ENCODE data around the gene DNASE1.

DNASE1 gene

DNA sequence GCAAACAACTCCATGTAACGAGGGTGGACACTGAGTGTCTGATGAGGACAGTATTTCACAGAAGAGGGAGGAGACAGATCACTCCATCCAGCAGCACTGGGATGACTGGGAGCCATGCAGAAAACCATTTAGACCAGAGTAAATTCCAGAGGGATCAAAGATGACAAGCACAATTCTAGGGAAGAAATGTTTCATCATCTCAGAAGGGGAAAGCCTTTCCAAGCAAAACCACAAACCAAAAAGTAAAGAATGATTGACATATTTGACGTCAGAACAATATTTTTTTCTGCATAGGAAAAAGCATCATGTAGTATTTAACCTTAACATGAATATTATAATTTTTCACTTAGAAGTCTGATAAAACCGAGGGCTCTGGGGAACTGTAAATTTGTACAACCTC is 4.8 kb downstream of the DNASE1 start:
- DNase-seq (ENCODE audit: low read depth), result no peak
- TF ChIP-seq POLR2A (IDR thresholded peaks at IDR 0.05; ENCODE audit: extremely low read depth, insufficient read length), result no peak
- TF ChIP-seq, protein P1, sequence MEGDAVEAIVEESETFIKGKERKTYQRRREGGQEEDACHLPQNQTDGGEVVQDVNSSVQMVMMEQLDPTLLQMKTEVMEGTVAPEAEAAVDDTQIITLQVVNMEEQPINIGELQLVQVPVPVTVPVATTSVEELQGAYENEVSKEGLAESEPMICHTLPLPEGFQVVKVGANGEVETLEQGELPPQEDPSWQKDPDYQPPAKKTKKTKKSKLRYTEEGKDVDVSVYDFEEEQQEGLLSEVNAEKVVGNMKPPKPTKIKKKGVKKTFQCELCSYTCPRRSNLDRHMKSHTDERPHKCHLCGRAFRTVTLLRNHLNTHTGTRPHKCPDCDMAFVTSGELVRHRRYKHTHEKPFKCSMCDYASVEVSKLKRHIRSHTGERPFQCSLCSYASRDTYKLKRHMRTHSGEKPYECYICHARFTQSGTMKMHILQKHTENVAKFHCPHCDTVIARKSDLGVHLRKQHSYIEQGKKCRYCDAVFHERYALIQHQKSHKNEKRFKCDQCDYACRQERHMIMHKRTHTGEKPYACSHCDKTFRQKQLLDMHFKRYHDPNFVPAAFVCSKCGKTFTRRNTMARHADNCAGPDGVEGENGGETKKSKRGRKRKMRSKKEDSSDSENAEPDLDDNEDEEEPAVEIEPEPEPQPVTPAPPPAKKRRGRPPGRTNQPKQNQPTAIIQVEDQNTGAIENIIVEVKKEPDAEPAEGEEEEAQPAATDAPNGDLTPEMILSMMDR (IDR thresholded peaks at IDR 0.05; ENCODE audit: low read depth, low read length), result no peak
- TF ChIP-seq, protein P2, sequence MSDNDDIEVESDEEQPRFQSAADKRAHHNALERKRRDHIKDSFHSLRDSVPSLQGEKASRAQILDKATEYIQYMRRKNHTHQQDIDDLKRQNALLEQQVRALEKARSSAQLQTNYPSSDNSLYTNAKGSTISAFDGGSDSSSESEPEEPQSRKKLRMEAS (IDR thresholded peaks at IDR 0.05; ENCODE audit: low read depth, low read length), result no peak
- no peak for TF ChIP-seq MYC (IDR thresholded peaks at IDR 0.05; ENCODE audit: low read depth, low read length)
- no peak overlapping the region for H3K4me3 ChIP-seq (ENCODE audit: low read depth, low read length)

DNA sequence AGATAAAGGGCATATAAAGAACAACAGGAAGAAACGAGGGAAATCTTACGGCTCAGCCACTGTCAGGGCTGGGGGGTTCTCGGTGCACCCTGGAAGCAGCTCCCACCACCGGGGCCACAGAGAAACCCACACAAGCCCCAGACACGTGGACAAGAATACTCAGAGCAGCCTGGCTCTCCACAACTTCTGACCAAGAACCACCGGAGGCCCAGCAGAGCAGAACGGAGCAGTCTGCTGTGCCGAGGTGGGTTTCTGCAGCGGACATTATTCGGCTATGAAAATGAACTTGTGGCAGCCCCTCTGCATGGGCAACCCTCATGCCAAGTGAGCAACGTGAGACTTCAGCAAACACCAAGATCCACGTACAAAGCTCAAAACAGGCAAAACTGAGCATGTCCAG is 6.8 kb downstream of the DNASE1 start:
- no peak for DNase-seq (ENCODE audit: low read depth)
- H3K4me3 ChIP-seq (ENCODE audit: low read depth, low read length), result no peak overlapping the region
- TF ChIP-seq, protein P2 (IDR thresholded peaks at IDR 0.05; ENCODE audit: low read depth, low read length), result no peak
- TF ChIP-seq, protein P1 (IDR thresholded peaks at IDR 0.05; ENCODE audit: low read depth, low read length), result no peak
- TF ChIP-seq MYC (IDR thresholded peaks at IDR 0.05; ENCODE audit: low read depth, low read length) (no peak), POLR2A (IDR thresholded peaks at IDR 0.05; ENCODE audit: extremely low read depth, insufficient read length) (no peak)

DNA sequence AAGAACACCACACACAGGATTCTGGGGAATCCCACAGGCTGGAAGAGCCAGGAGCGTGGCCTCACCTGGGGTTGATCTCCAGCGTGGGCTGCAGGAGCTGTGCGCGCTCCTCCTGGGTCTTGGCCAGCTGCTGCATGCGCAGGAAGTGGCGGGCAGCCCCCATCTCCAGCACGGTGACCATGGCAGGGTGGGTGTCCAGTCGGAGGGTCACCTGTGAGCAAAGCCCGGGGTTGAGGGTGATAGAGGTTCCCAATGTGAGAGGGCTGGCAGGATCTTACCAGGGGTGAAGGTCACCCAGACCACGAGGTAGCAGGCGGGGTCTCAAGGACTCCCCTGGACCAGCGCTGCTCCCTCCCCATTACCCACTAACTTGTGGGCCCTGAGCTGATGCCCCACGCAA is 7.4 kb downstream of the DNASE1 start:
- no peak overlapping the region for H3K4me3 ChIP-seq (ENCODE audit: low read depth, low read length)
- DNase-seq (ENCODE audit: low read depth), result no peak
- TF ChIP-seq, protein P2 (IDR thresholded peaks at IDR 0.05; ENCODE audit: low read depth, low read length), result no peak
- TF ChIP-seq MYC (IDR thresholded peaks at IDR 0.05; ENCODE audit: low read depth, low read length), result no peak
- TF ChIP-seq POLR2A (IDR thresholded peaks at IDR 0.05; ENCODE audit: extremely low read depth, insufficient read length), result no peak
- TF ChIP-seq, protein P1 (IDR thresholded peaks at IDR 0.05; ENCODE audit: low read depth, low read length), result no peak

DNA sequence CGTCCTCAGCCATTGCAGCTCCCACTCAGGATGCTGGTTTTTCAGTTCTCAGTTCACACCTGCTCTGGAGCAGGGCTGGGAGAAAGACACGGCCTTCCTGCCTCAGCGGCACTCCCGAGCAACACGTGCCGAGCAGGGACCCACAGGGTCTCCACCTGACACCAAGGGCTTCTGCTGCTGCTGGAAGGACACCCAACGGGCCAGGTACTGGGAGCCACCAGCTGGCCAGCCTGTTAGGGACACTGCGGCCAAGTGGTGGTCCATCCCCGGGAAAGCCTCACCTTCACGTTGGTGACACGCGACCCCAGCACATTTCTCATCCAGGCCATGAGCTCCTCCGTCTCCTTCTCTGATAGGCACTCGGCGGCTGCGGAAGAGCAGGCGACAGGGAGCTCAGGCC is 8.1 kb downstream of the DNASE1 start:
- TF ChIP-seq, protein P2 (IDR thresholded peaks at IDR 0.05; ENCODE audit: low read depth, low read length), result no peak
- TF ChIP-seq, protein P1 (IDR thresholded peaks at IDR 0.05; ENCODE audit: low read depth, low read length), result no peak
- TF ChIP-seq MYC (IDR thresholded peaks at IDR 0.05; ENCODE audit: low read depth, low read length) (no peak), POLR2A (IDR thresholded peaks at IDR 0.05; ENCODE audit: extremely low read depth, insufficient read length) (no peak)
- H3K4me3 ChIP-seq (ENCODE audit: low read depth, low read length), result no peak overlapping the region
- DNase-seq (ENCODE audit: low read depth), result no peak

DNA sequence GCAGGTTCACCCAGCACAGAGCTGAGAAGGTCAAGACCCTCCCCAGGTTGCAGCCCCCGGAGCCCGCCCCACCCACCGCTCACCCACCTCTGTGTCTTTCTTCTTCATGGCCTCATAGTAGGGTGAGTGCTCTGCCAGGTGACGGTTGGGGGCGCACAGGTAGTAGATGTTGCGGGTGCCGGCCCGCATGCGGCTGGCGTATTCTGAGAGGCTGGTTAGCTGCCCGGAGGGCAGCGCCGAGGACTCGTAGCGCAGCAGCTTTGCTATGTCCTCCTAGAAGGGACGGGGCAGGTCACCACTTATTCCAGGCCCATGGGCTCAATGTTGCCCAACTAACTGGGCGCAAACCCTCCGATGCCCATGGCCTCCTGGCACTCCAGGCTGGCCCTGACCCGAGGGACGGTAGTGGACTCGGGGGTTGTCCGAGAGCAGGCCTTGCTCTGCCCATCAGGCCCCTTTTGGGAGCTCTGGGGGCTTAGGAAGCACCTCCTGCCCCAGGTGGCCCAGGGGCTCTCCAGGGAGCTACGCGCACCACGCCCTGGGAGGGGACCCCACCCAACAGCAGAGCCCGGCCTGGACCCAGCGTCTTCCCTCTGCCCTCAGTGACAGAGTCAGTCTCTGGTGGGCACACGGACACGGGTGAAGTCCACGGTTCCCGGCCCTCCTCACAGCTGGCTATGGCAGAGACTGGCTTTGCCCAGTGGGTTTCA is 9.9 kb downstream of the DNASE1 start:
- no peak overlapping the region for H3K4me3 ChIP-seq (ENCODE audit: low read depth, low read length)
- TF ChIP-seq, protein P2 (IDR thresholded peaks at IDR 0.05; ENCODE audit: low read depth, low read length), result no peak
- no peak for TF ChIP-seq POLR2A (IDR thresholded peaks at IDR 0.05; ENCODE audit: extremely low read depth, insufficient read length)
- no peak for TF ChIP-seq MYC (IDR thresholded peaks at IDR 0.05; ENCODE audit: low read depth, low read length)
- TF ChIP-seq, protein P1 (IDR thresholded peaks at IDR 0.05; ENCODE audit: low read depth, low read length), result no peak
- no peak for DNase-seq (ENCODE audit: low read depth)

All from NB4 (cell line).